NT2/D1 (cell line): ENCODE measurements around the gene USP20.

Experiments
- SUZ12 ChIP-seq: IDR thresholded peaks from 2 replicates; pipeline ENCODE4 v1.6.1; 2011; ENCODE audit not compliant: insufficient read length, insufficient read depth; ENCODE audit errors: extremely low read depth
- YY1 ChIP-seq: IDR thresholded peaks from 2 replicates; pipeline ENCODE4 v1.6.1; 2011; ENCODE audit not compliant: insufficient read length, insufficient read depth
- ZNF274 ChIP-seq: IDR thresholded peaks from 2 replicates; pipeline ENCODE4 v1.6.1; 2011; ENCODE audit warnings: mild to moderate bottlenecking, low read depth, low read length

DNA sequence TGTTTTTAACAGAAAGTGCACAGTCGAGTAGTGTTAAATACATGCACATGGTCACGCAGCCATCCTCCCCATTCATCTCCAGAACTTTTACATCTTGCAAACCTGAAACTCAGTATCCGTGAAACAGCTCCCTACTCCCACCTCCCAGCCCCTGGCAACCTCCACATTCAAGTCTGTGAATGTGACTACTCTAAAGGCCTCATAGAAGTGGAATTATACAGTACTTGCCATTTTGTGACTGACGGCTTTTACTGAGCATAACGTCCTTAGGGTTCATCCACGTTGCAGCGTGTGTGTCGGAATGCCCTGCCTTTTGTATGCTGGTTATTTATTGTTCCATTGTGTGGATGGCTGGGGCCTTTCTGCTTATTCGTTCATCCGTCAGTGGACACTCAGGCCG lies 35.8 kb downstream of the USP20 start:
- TF ChIP-seq YY1: no peak
- no peak for TF ChIP-seq ZNF274
- TF ChIP-seq SUZ12: no peak
